Motor neuron (in vitro differentiated cells): ENCODE measurements around the gene TDRD9. TPM values are rescaled to one million over a fixed set of nuclear protein-coding genes. Genes with fewer than 3 reads are reported as not detected.
"Not testable (repeated sequence)": the region's sequence is repeated elsewhere in the genome, so short reads cannot be mapped to it uniquely, and the experiment has no call there.

Experiments used
- ATAC-seq, 8 experiments: fragments of 200-7000 bp; cut with Tn5 transposase; replicated peaks in 6 of 8; 2 replicates each; pipeline ENCODE4 v1.8.0; 2021; ENCODE audit warnings: mild to moderate bottlenecking in 8 of 8, moderate library complexity in 8 of 8
- H3K27ac ChIP-seq, 2 donors: fragments of 250-450 bp; sonication (Bioruptor Pico); 2 replicates each; pipeline ENCODE4 v1.9.0; 2021; ENCODE audit warnings: antibody characterized with exemption in 2 of 2, mild to moderate bottlenecking in 2 of 2, moderate library complexity in 1 of 2
- H3K4me1 ChIP-seq, 2 donors: fragments of 250-450 bp; sonication (Bioruptor Pico); replicated peaks in 1 of 2; 2 replicates each; pipeline ENCODE4 v1.6.1; 2021; ENCODE audit warnings: antibody characterized with exemption in 2 of 2, mild to moderate bottlenecking in 2 of 2, moderate library complexity in 1 of 2
- H3K4me3 ChIP-seq, 5 donors: fragments of 250-450 bp; sonication (Bioruptor Pico); 2 replicates each; pipeline ENCODE4 v1.9.0; 2021; ENCODE audit warnings: antibody characterized with exemption in 5 of 5, mild to moderate bottlenecking in 5 of 5, moderate library complexity in 4 of 5
- WGBS, 10 experiments: fragments of 450-650 bp; shearing (Covaris generic); methylation state at CpG; one replicate each; pipeline ENCODE4 v1.0.0; 2022; 5-methylcytosine and 5-hydroxymethylcytosine counted together
- in situ Hi-C, 9 experiments: fragments of 400-800 bp; cut with MboI; loops; one replicate each; pipeline ENCODE4 v1.15.0; 2021; ENCODE audit warnings: low sequenced_read_pairs in 9 of 9, low pct_unique_long_range_greater_than_20kb in 2 of 9; ENCODE audit not compliant: unreplicated experiment in 9 of 9
- total RNA-seq, 8 experiments: library from RNA; unstranded; fragments of 300-600 nt; gene quantifications; 2 replicates each; pipeline versions ENCODE4 v1.2.3 to v1.2.4, GENCODE V29; 2022

The TDRD9 gene
- total RNA-seq, 8 experiments from 2014 or later = 0.33 TPM; not detected in 7

DNA sequence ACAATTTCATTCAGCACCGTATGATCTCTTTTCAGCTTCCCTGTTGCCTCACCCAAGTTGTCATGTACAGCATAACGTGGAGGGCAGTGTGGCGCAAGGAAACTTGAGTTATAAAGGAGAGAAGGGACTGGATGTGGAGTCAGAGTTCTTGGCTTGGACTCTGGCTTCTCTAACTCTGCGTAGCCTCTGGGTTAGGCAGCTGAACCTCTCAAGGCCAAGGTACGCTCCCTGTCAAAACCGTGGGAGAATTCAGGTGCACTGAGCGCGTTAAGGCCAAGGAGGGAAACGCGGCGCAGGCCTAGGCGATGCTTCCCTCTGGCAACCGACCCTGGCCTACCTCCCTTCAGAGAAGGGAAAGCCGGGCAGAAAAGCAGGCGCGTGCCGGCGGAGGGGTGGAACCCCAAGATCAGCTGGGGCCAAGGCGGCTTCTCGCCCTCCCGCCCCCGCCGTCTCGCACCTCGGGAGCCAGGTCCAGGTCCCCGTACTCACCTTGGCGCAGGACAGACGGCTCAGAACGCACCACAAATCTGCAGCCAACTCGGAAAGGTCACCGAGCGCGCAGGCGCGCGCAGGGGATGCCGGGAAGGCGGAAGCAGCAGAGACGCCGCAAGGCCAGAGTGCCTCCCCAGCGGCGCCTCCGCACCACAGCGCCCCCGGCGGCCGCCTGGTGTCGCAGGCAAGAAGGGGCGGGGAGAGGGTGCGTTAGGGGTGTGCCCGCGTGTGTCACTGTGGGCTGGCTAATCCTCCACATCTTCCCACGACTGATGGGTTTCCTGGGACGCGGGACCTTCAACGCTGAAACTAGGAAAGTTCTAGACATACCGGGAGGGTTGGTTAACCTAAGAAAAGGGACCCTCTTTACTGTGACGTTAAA lies 7.0 kb upstream of the TDRD9 start:
- H3K4me1 ChIP-seq = peaks cover 7% of the 10 kb centered on the region in 2 donors
- ATAC-seq = peak; percentile 96 to 100 (median 100)
- in situ Hi-C loops = no loop called here
- peak overlapping the region; percentile 58 to 97 (median 83) for H3K4me3 ChIP-seq
- peak overlapping the region; percentile 21 to 65 for H3K27ac ChIP-seq
- 0 to 14% (median 1%) methylated on average over 1 to 20 of the region's 58 CpGs; no CpG with 5 or more reads in 2 of the 10 experiments for WGBS, 10 experiments

- 57 to 100% (median 91%) methylated on average over 1 to 9 of the region's 12 CpGs; no CpG with 5 or more reads in 2 of the 10 experiments for WGBS, 10 experiments
- in situ Hi-C loops, H3K27ac ChIP-seq, ATAC-seq, H3K4me1 ChIP-seq: not testable (repeated sequence)
- peak overlapping the region; percentile 58 to 97 (median 83) for H3K4me3 ChIP-seq
Measured at GRCh38 chr14:103921855-103922200, 6.4 kb upstream of the TDRD9 start.

GRCh38 chr14:103923863-103924262 lies 4.4 kb upstream of the TDRD9 start:
- peaks cover 7% of the 10 kb centered on the region in 2 donors for H3K4me1 ChIP-seq
- no peak overlapping the region for H3K27ac ChIP-seq
- in situ Hi-C loops = no loop called here
- ATAC-seq = no peak
- H3K4me3 ChIP-seq = no peak overlapping the region
- 0 to 60% (median 0%) methylated on average over 1 to 4 of the region's 6 CpGs; no CpG with 5 or more reads in 3 of the 10 experiments for WGBS, 10 experiments

DNA sequence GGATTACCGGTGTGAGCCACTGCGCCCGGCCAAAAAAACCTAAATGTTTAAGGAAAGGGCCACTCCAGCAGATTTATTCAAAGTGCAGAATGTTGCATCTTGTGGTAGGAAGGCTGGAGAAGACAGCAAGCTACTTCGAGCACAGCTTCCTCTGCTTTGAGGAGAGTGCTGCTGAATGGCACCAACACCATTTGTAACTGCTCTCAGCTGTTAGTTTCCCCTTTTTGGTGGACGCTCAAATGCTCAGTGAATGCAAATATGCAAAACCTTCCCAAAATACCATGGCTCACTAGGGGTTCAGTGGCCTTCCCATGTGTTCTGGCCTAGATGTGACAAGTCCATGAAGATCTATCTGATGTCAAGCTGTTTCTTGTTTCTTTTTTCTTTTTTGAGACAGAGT lies 2.9 kb upstream of the TDRD9 start:
- ATAC-seq = no peak
- H3K4me1 ChIP-seq = peaks cover 3% of the 10 kb centered on the region in 2 donors
- no peak overlapping the region for H3K27ac ChIP-seq
- 41 to 87% (median 83%) methylated on average over 1 to 4 of the region's 5 CpGs; no CpG with 5 or more reads in 4 of the 10 experiments for WGBS, 10 experiments
- in situ Hi-C loops = no loop called here
- H3K4me3 ChIP-seq = no peak overlapping the region

DNA sequence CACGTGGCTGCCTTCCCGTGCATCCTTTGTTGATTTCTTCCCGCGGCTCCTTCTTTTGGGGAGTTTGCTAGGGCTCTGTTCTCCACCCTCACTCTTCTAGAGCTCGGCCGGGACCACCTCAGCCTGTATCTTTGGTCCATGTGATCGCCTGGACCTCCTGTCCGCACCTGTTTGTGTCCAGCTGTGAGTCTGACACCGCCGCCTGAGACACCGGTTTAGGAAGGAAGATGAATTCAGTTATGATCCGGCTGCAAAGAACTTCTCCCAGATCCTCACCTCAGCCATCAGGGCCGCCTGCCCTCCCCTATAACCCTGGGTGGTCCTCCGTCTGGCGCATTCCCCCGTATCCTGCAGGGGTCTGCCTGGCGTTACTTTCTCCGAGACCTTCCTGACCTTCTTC lies 690 bp upstream of the TDRD9 start:
- ATAC-seq = no peak
- 53 to 100% (median 92%) methylated on average over 3 to 14 of the region's 18 CpGs; no CpG with 5 or more reads in 2 of the 10 experiments for WGBS, 10 experiments
- Histone ChIP-seq H3K4me3 (no peak overlapping the region), H3K4me1 (no peaks in the 10 kb centered on the region), H3K27ac (no peak overlapping the region)
- in situ Hi-C loops = no loop called here

- Histone ChIP-seq H3K4me1 (no peaks in the 10 kb centered on the region), H3K27ac (no peak overlapping the region), H3K4me3 (no peak overlapping the region)
- WGBS, 10 experiments = 59 to 97% (median 75%) methylated on average over 2 to 11 of the region's 14 CpGs; no CpG with 5 or more reads in 1 of the 10 experiments
- in situ Hi-C loops = no loop called here
- ATAC-seq = no peak
Measured at GRCh38 chr14:103930051-103930604, 1.9 kb downstream of the TDRD9 start.

DNA sequence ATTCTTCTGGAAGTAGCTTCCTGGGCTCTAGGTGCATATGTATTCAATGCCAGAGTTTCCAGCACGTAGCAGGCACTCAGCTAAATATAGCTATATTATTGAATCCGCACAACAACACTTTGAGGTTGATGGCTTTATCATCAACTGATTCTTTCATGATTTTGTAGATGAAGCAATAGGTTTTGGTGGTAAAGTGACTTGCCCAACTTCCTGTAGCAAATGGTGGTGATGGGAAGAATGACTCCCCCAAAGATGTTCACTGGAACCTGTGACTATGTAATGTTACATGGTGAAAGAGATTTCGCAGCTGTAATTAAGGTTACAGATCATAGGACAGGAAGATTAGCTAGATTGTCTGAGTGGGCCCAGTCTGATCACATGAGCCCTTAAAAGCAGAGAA lies 3.2 kb downstream of the TDRD9 start:
- Histone ChIP-seq H3K4me3 (no peak overlapping the region), H3K27ac (no peak overlapping the region), H3K4me1 (no peaks in the 10 kb centered on the region)
- 20 to 100% (median 66%) methylated on average over 1 to 3 of the region's 3 CpGs for WGBS, 10 experiments
- ATAC-seq = no peak
- in situ Hi-C loops = no loop called here

GRCh38 chr14:103932791-103933490 lies 4.7 kb downstream of the TDRD9 start:
- H3K4me1 ChIP-seq = no peaks in the 10 kb centered on the region
- WGBS, 10 experiments = 18 to 85% (median 76%) methylated on average over 4 to 11 of the region's 11 CpGs
- no peak overlapping the region for H3K27ac ChIP-seq
- in situ Hi-C loops = no loop called here
- no peak overlapping the region for H3K4me3 ChIP-seq
- ATAC-seq = no peak

GRCh38 chr14:103935102-103935501 lies 6.8 kb downstream of the TDRD9 start:
- in situ Hi-C loops = no loop called here
- 0 to 60% (median 48%) methylated on average over 1 to 2 of the region's 2 CpGs; no CpG with 5 or more reads in 7 of the 10 experiments for WGBS, 10 experiments
- no peak for ATAC-seq
- H3K4me3 ChIP-seq = no peak overlapping the region
- no peak overlapping the region for H3K27ac ChIP-seq
- no peaks in the 10 kb centered on the region for H3K4me1 ChIP-seq

DNA sequence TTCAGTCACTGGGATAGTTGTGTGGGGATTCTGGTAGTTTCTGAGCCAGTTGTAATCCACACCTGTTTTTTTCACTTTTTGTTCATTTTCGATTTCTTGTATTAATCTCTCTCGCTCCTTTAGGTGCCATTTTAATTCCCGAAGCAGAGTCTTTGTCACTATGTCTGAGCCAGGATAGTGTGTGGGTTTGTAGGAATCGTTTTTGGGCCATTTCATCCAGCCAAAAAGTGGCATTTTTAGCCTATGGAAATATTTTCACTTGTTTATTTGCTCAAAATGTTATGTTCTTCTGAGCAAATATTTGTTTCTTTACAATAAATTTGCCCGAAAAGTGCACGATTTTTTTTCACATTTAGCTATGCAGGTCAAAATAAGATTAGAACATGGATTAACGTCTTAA lies 13.2 kb downstream of the TDRD9 start:
- ATAC-seq = no peak
- in situ Hi-C loops = no loop called here
- 19 to 75% (median 53%) methylated on average over 1 to 7 of the region's 7 CpGs for WGBS, 10 experiments
- no peak overlapping the region for H3K27ac ChIP-seq
- no peaks in the 10 kb centered on the region for H3K4me1 ChIP-seq
- H3K4me3 ChIP-seq = no peak overlapping the region

DNA sequence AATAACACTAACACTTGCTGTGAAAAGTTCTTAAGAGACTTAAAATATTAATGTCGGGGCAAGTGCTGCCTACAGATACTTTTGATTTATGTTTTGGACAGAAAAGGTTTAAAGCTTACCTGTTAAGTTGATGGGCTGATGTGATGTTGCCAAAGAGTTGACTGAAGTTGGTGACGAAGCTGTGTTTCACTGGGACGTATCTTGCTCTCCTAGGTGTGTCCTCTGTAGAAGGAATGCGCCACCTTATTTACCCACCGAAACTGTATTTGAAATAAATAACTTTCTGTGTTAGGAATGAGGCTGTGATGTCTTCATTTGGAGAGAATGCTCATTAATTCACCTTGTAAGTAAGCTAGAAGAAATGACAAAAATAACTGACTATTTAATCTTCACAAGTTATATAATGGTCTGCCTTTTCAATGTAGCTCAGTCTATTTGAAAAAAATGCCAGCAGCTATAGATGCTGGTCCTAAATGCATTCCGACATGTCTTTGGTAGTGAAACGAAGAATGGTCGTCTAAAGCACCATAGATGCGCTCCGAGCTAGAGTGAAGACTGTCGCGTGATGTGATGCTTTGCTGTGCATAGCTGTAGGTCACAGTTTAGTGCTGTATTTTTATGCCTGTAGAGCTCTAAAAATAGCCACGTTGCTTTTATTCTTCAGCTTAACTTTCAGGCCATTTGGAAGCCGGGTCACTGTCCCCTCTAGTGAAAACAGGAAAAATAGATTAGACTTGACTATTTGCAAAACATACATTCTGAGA lies 13.9 kb downstream of the TDRD9 start, which contains the start of gene RD3L:
RD3L (minus strand) TSS at position 557 of the 764 bp plus-strand sequence. CDS start 834 bp downstream, outside the sequence.
- H3K4me1 ChIP-seq = no peaks in the 10 kb centered on the region
- H3K4me3 ChIP-seq = no peak within 1 kb of the TSS
- WGBS, 10 experiments = 49 to 86% (median 67%) methylated on average over 3 to 14 of the region's 14 CpGs
- no peak for ATAC-seq
- no peak within 1 kb of the TSS for H3K27ac ChIP-seq
- in situ Hi-C loops = no loop called here

DNA sequence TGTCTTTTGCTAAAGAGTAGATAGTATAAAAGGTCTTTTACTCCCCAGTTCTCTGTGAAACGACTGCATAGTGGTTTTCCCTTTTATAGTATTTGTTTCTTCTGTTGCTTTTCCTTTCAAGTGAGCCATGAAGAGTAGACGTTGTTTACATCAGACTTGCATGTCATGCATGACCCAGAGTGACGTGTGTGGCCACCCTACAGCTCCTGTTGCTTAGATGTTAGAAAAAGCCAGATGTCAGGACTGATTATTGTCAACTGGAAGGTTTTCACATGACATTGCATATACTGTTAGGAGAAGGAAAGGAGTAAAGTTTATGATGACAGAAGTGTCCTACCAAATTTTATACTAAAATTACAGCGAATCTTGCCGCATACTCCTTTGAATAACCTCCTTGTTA lies 15.4 kb downstream of the TDRD9 start:
- Histone ChIP-seq H3K4me1 (no peaks in the 10 kb centered on the region), H3K27ac (no peak overlapping the region), H3K4me3 (no peak overlapping the region)
- ATAC-seq = no peak
- in situ Hi-C loops = no loop called here
- WGBS, 10 experiments = 0 to 88% (median 57%) methylated on average over 1 to 5 of the region's 5 CpGs
